Hepatocyte (in vitro differentiated cells): ENCODE results near the gene HOXD10. TPM values are rescaled to one million over a fixed set of nuclear protein-coding genes. Genes with fewer than 3 reads are reported as not detected.

ENCODE experiments used
- DNase-seq: peaks from one replicate; pipeline ENCODE4 v3.0.0-alpha.2; 2016; ENCODE audit warnings: low spot score
- H2AFZ ChIP-seq: fragments of 200-600 bp; sonication (generic); 2 replicates; pipeline ENCODE4 v1.6.0; 2016; ENCODE audit warnings: antibody characterized with exemption, mild to moderate bottlenecking
- H3K27ac ChIP-seq: fragments of 200-600 bp; sonication (generic); 2 replicates; pipeline ENCODE4 v1.5.1; 2016; ENCODE audit warnings: mild to moderate bottlenecking
- H3K27me3 ChIP-seq: fragments of 200-600 bp; sonication (generic); 2 replicates; pipeline ENCODE4 v1.6.1; 2016
- H3K36me3 ChIP-seq: fragments of 200-600 bp; sonication (generic); replicated peaks from 2 replicates; pipeline ENCODE4 v1.5.1; 2016; ENCODE audit warnings: low read depth; ENCODE audit not compliant: insufficient read depth
- H3K4me1 ChIP-seq: fragments of 200-600 bp; sonication (generic); 2 replicates; pipeline ENCODE4 v1.5.1; 2016; ENCODE audit warnings: mild to moderate bottlenecking, moderate library complexity; ENCODE audit not compliant: insufficient read depth
- H3K4me2 ChIP-seq: fragments of 200-600 bp; sonication (generic); 2 replicates; pipeline ENCODE4 v1.6.0; 2016
- H3K4me3 ChIP-seq: fragments of 200-600 bp; sonication (generic); 2 replicates; pipeline ENCODE4 v1.5.1; 2016; ENCODE audit warnings: mild to moderate bottlenecking
- H3K79me2 ChIP-seq: fragments of 200-600 bp; sonication (generic); 2 replicates; pipeline ENCODE4 v1.6.0; 2017; ENCODE audit warnings: mild to moderate bottlenecking
- H3K9me2 ChIP-seq: fragments of 200-600 bp; sonication (generic); replicated peaks from 2 replicates; pipeline ENCODE4 v1.6.0; 2017; ENCODE audit warnings: mild to moderate bottlenecking; ENCODE audit not compliant: insufficient read depth
- H3K9me3 ChIP-seq: fragments of 200-600 bp; sonication (generic); 2 replicates; pipeline ENCODE4 v1.5.1; 2016; ENCODE audit warnings: low read depth, mild to moderate bottlenecking
- H4K20me1 ChIP-seq: fragments of 200-600 bp; sonication (generic); 2 replicates; pipeline ENCODE4 v1.6.0; 2016; ENCODE audit warnings: mild to moderate bottlenecking; ENCODE audit not compliant: insufficient read depth, poor library complexity, severe bottlenecking
- EZH2 ChIP-seq: fragments of 200-600 bp; sonication (generic); IDR thresholded peaks from 2 replicates; pipeline ENCODE4 v1.6.1; 2016; ENCODE audit warnings: antibody characterized with exemption, mild to moderate bottlenecking, borderline replicate concordance
- EZH2phosphoT487 ChIP-seq: fragments of 200-600 bp; sonication (generic); IDR thresholded peaks from one replicate; pipeline ENCODE4 v1.6.1; 2018; ENCODE audit warnings: antibody characterized with exemption, mild to moderate bottlenecking, low read depth, moderate library complexity; ENCODE audit not compliant: unreplicated experiment, severe bottlenecking
- WGBS: methylation state at CpG from one replicate; pipeline ENCODE4 v1.1.6; 2016; ENCODE audit warnings: low lambda C conversion rate; ENCODE audit errors: missing lambda C conversion rate; 5-methylcytosine and 5-hydroxymethylcytosine counted together
- polyA plus RNA-seq: library from polyadenylated mRNA; unstranded; fragments of >200 nt; fragmentation: Nextera tagmentation; extraction: Ambion mirVana; gene quantifications from 2 replicates; pipeline ENCODE4 v1.2.1, GENCODE V29; 2016
- total RNA-seq: library from RNA; depleted of rRNA; stranded (reverse); fragments of >200 nt; gene quantifications from 2 replicates; pipeline ENCODE4 v1.2.3, GENCODE V29; 2014
- TF ChIP-seq, protein P1 (sequence below): fragments of 200-600 bp; sonication (generic); IDR thresholded peaks from 2 replicates; pipeline ENCODE4 v1.5.1; 2016; ENCODE audit warnings: antibody characterized with exemption, mild to moderate bottlenecking; ENCODE audit not compliant: poor library complexity

Gene HOXD10
- total and polyA plus RNA-seq, 2 experiments from 2014 or later = 5.1 to 8.5 TPM

GRCh38 chr2:176128982-176129796 is 12.6 kb downstream of the HOXD10 start, which contains the start of gene HOXD8:
TSS of gene HOXD8 (plus strand) at chr2:176129705. CDS start at chr2:176130367, 662 bp downstream.
- Histone ChIP-seq H4K20me1 (no peaks in the 10 kb centered on the region), H2AFZ (peak within 1 kb of the TSS; percentile 55), H3K4me3 (peak within 1 kb of the TSS; percentile 56), H3K9me2 (no peaks in the 10 kb centered on the region), H3K79me2 (no peaks in the 10 kb centered on the region), H3K4me1 (peaks cover 13% of the 10 kb centered on the region), H3K36me3 (no peaks in the 10 kb centered on the region), H3K27ac (no peak within 1 kb of the TSS), H3K9me3 (no peaks in the 10 kb centered on the region), H3K4me2 (peak within 1 kb of the TSS; percentile 91), H3K27me3 (peaks cover 91% of the 10 kb centered on the region)
- peak; percentile 71 for DNase-seq
- TF ChIP-seq EZH2 (peak; percentile 93), EZH2phosphoT487 (no peak)
- TF ChIP-seq, protein P1, sequence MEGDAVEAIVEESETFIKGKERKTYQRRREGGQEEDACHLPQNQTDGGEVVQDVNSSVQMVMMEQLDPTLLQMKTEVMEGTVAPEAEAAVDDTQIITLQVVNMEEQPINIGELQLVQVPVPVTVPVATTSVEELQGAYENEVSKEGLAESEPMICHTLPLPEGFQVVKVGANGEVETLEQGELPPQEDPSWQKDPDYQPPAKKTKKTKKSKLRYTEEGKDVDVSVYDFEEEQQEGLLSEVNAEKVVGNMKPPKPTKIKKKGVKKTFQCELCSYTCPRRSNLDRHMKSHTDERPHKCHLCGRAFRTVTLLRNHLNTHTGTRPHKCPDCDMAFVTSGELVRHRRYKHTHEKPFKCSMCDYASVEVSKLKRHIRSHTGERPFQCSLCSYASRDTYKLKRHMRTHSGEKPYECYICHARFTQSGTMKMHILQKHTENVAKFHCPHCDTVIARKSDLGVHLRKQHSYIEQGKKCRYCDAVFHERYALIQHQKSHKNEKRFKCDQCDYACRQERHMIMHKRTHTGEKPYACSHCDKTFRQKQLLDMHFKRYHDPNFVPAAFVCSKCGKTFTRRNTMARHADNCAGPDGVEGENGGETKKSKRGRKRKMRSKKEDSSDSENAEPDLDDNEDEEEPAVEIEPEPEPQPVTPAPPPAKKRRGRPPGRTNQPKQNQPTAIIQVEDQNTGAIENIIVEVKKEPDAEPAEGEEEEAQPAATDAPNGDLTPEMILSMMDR = no peak
- 2% methylated on average over 54 of the region's 64 CpGs for WGBS

GRCh38 chr2:176129813-176130146 is 13.2 kb downstream of the HOXD10 start:
- Histone ChIP-seq H3K4me3 (peak overlapping the region; percentile 56), H3K36me3 (no peaks in the 10 kb centered on the region), H3K9me2 (no peaks in the 10 kb centered on the region), H3K4me2 (peak overlapping the region; percentile 91), H3K79me2 (no peaks in the 10 kb centered on the region), H2AFZ (peak overlapping the region; percentile 55), H4K20me1 (no peaks in the 10 kb centered on the region), H3K27ac (no peak overlapping the region), H3K9me3 (no peaks in the 10 kb centered on the region), H3K27me3 (peaks cover 91% of the 10 kb centered on the region), H3K4me1 (peaks cover 13% of the 10 kb centered on the region)
- TF ChIP-seq EZH2 = no peak
- TF ChIP-seq, protein P1 = no peak
- TF ChIP-seq EZH2phosphoT487 = no peak
- WGBS = 5% methylated on average over 8 of the region's 43 CpGs
- no peak for DNase-seq

GRCh38 chr2:176130147-176130956 is 13.8 kb downstream of the HOXD10 start:
- Histone ChIP-seq H3K4me2 (peak overlapping the region; percentile 91), H3K27me3 (peaks cover 91% of the 10 kb centered on the region), H3K4me3 (peak overlapping the region; percentile 56), H3K36me3 (no peaks in the 10 kb centered on the region), H3K4me1 (peaks cover 13% of the 10 kb centered on the region), H3K9me3 (no peaks in the 10 kb centered on the region), H4K20me1 (no peaks in the 10 kb centered on the region), H3K27ac (no peak overlapping the region), H2AFZ (peak overlapping the region; percentile 14), H3K9me2 (no peaks in the 10 kb centered on the region), H3K79me2 (no peaks in the 10 kb centered on the region)
- TF ChIP-seq EZH2phosphoT487 = peak; percentile 36
- peak; percentile 86 for TF ChIP-seq EZH2
- TF ChIP-seq, protein P1 = no peak
- WGBS = under 1% methylated on average over 58 of the region's 100 CpGs
- DNase-seq = peak; percentile 57
